DND-41 (cell line): ENCODE measurements around the gene PRLH.

Experiments
- ATAC-seq: fragments of 200-7000 bp; cut with Tn5 transposase; 3 replicates; pipeline ENCODE4 v1.9.1; 2021; ENCODE audit warnings: low read depth; ENCODE audit not compliant: insufficient read depth
- DNase-seq: peaks from one replicate; pipeline ENCODE4 v3.0.0-alpha.2; 2020
- H2AFZ ChIP-seq: 2 replicates; pipeline ENCODE4 v1.6.0; 2012; ENCODE audit warnings: low read depth, low read length
- H3K27ac ChIP-seq: 2 replicates; pipeline ENCODE4 v1.5.1; 2012; ENCODE audit warnings: low read length, inconsistent platforms
- H3K27me3 ChIP-seq: fragments of 200-600 bp; sonication (generic); 2 replicates; pipeline ENCODE4 v1.6.0; 2012; ENCODE audit warnings: low read length, mild to moderate bottlenecking, inconsistent platforms; ENCODE audit not compliant: insufficient read depth, poor library complexity
- H3K36me3 ChIP-seq: 2 replicates; pipeline ENCODE4 v1.5.1; 2012; ENCODE audit warnings: low read length, inconsistent platforms; ENCODE audit not compliant: insufficient read depth
- H3K4me1 ChIP-seq: 2 replicates; pipeline ENCODE4 v1.5.1; 2012; ENCODE audit warnings: mild to moderate bottlenecking, low read length; ENCODE audit not compliant: insufficient read depth
- H3K4me2 ChIP-seq: 2 replicates; pipeline ENCODE4 v1.6.0; 2012; ENCODE audit warnings: mild to moderate bottlenecking, moderate library complexity, low read length, inconsistent platforms; ENCODE audit not compliant: insufficient read depth
- H3K4me3 ChIP-seq, 2 experiments: fragments of 200-600 bp in 1 of 2; shearing (Covaris generic) in 1 of 2; 2 replicates each; pipeline ENCODE4 v1.5.1; 2012 to 2016; ENCODE audit warnings: inconsistent platforms in 2 of 2, low read length in 2 of 2, mild to moderate bottlenecking in 2 of 2, low read depth in 1 of 2, moderate library complexity in 1 of 2
- H3K79me2 ChIP-seq: 2 replicates; pipeline ENCODE4 v1.6.0; 2012; ENCODE audit warnings: low read length, inconsistent platforms; ENCODE audit not compliant: insufficient read depth
- H3K9ac ChIP-seq: 2 replicates; pipeline ENCODE4 v1.6.0; 2012; ENCODE audit warnings: low read depth, mild to moderate bottlenecking, inconsistent platforms, low read length, moderate library complexity
- H3K9me3 ChIP-seq: 2 replicates; pipeline ENCODE4 v1.5.1; 2012; ENCODE audit warnings: low read length, moderate library complexity, mild to moderate bottlenecking, inconsistent platforms; ENCODE audit not compliant: insufficient read depth, severe bottlenecking
- H4K20me1 ChIP-seq: 2 replicates; pipeline ENCODE4 v1.6.0; 2012; ENCODE audit warnings: low read length; ENCODE audit not compliant: insufficient read depth
- EZH2 ChIP-seq: IDR thresholded peaks from 3 replicates; pipeline ENCODE4 v1.6.1; 2012; ENCODE audit warnings: borderline replicate concordance, low read depth, mild to moderate bottlenecking, moderate library complexity, low read length, inconsistent platforms; ENCODE audit not compliant: severe bottlenecking
- TF ChIP-seq, protein P1 (sequence below): IDR thresholded peaks from 2 replicates; pipeline ENCODE4 v1.5.1; 2012; ENCODE audit warnings: borderline replicate concordance, low read length, moderate library complexity, mild to moderate bottlenecking; ENCODE audit not compliant: poor library complexity, severe bottlenecking; ENCODE audit errors: extremely low read depth

The PRLH gene

DNA sequence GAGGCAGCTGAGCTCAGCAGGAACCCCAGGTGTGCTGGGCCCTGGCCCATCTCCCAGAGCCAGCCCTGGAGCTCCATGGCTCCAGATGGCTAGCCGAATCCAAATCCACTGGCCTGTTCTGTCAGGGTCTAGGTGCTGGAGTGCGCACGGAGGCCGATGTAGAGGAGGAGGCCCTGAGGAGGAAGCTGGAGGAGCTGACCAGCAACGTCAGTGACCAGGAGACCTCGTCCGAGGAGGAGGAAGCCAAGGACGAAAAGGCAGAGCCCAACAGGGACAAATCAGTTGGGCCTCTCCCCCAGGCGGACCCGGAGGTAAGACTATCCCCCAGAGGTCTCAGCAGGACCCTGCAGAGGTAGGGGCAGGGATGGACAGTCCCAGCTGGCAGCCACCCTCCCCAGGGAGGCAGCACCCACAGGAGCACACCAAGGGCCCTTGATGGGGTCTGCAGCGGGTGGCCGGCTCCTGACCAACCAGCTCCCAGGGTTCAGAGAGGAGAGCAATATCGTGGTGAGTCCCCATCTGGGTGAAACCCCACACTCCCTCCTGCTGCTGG, 26.1 kb upstream of the PRLH start:
- Histone ChIP-seq H3K4me2 (no peak overlapping the region), H3K27ac (no peak overlapping the region), H2AFZ (no peak overlapping the region), H3K9ac (no peak overlapping the region), H3K4me1 (no peaks in the 10 kb centered on the region), H4K20me1 (no peaks in the 10 kb centered on the region), H3K9me3 (no peaks in the 10 kb centered on the region), H3K27me3 (no peaks in the 10 kb centered on the region), H3K4me3 (no peak overlapping the region), H3K36me3 (no peaks in the 10 kb centered on the region), H3K79me2 (no peaks in the 10 kb centered on the region)
- TF ChIP-seq, protein P1, sequence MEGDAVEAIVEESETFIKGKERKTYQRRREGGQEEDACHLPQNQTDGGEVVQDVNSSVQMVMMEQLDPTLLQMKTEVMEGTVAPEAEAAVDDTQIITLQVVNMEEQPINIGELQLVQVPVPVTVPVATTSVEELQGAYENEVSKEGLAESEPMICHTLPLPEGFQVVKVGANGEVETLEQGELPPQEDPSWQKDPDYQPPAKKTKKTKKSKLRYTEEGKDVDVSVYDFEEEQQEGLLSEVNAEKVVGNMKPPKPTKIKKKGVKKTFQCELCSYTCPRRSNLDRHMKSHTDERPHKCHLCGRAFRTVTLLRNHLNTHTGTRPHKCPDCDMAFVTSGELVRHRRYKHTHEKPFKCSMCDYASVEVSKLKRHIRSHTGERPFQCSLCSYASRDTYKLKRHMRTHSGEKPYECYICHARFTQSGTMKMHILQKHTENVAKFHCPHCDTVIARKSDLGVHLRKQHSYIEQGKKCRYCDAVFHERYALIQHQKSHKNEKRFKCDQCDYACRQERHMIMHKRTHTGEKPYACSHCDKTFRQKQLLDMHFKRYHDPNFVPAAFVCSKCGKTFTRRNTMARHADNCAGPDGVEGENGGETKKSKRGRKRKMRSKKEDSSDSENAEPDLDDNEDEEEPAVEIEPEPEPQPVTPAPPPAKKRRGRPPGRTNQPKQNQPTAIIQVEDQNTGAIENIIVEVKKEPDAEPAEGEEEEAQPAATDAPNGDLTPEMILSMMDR = no peak
- TF ChIP-seq EZH2 = no peak
- no peak for DNase-seq
- no peak for ATAC-seq

DNA sequence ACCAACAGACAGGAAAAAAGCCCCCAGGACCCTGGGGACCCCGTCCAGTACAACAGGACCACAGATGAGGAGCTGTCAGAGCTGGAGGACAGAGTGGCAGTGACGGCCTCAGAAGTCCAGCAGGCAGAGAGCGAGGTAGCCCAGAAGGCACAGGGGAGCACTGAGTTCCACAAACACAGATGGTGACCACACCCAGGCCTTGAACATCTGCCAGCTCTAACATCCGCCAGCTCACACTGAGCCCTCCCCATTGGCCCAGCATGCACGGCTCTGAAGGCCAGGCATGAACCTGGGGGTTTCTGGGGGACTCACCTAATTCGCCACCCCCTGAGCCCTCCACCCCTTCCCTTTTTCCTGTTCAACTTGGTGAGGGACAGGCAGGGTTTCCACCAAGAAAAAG, 25.6 kb upstream of the PRLH start:
- no peaks in the 10 kb centered on the region for H3K79me2 ChIP-seq
- no peak for DNase-seq
- TF ChIP-seq, protein P1 = no peak
- no peak for TF ChIP-seq EZH2
- no peaks in the 10 kb centered on the region for H3K27me3 ChIP-seq
- H4K20me1 ChIP-seq = no peaks in the 10 kb centered on the region
- no peaks in the 10 kb centered on the region for H3K9me3 ChIP-seq
- no peaks in the 10 kb centered on the region for H3K4me1 ChIP-seq
- no peak overlapping the region for H3K27ac ChIP-seq
- H3K4me2 ChIP-seq = no peak overlapping the region
- no peak overlapping the region for H2AFZ ChIP-seq
- H3K36me3 ChIP-seq = no peaks in the 10 kb centered on the region
- no peak for ATAC-seq
- no peak overlapping the region for H3K4me3 ChIP-seq
- H3K9ac ChIP-seq = no peak overlapping the region

DNA sequence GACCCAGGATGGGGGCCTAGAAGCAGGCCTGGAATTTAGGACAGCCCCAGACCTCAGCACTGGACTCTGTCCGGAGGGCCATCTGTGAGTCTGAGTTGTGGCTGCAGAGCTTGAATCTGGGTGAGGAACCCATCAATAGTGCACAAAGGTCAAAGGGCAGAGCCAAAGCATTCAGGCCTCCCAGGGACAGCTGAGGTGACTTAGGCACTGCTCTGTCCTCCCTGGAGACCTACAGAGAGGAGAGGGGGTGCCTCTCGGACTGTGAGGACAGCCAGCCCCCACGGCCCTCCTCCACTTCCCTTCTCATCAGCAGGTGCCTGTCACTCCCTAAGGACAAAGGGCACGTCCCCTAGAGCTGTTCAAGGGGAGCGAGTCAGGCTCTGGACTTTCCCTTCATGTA, 25.1 kb upstream of the PRLH start:
- TF ChIP-seq, protein P1 = no peak
- TF ChIP-seq EZH2 = no peak
- Histone ChIP-seq H3K79me2 (no peaks in the 10 kb centered on the region), H3K27ac (no peak overlapping the region), H3K4me2 (no peak overlapping the region), H3K9ac (no peak overlapping the region), H2AFZ (no peak overlapping the region), H3K4me1 (no peaks in the 10 kb centered on the region), H3K36me3 (no peaks in the 10 kb centered on the region), H3K27me3 (no peaks in the 10 kb centered on the region), H4K20me1 (0 out of 2 replicates have a peak, but pooled peaks cover under 1% of the 10 kb centered on the region), H3K4me3 (no peak overlapping the region), H3K9me3 (no peaks in the 10 kb centered on the region)
- ATAC-seq = no peak
- no peak for DNase-seq
